Pancreas (tissue), 10 donors: ENCODE data around the gene LRP1B. TPM values are rescaled to one million over a fixed set of nuclear protein-coding genes. Genes with fewer than 3 reads are reported as not detected.

ENCODE experiments used
- ATAC-seq, 4 donors: fragments of 200-7000 bp; cut with Tn5 transposase; one replicate each; pipeline versions ENCODE4 v1.8.0 to v1.9.1; 2020; ENCODE audit warnings: mild to moderate bottlenecking in 4 of 4, moderate library complexity in 4 of 4
- DNase-seq, 6 donors: peaks; one replicate each; pipeline ENCODE4 v3.0.0-alpha.2; 2020
- FAIRE-seq: peaks from 2 replicates; lab custom pipeline; 2012; peaks lifted over from hg19 to GRCh38; lab: Jason Lieb, UNC
- H3K27ac ChIP-seq, 4 donors: fragments of 200-600 bp; sonication (generic); 1 replicate in 3 of 4; 2 replicates in 1 of 4; pipeline versions ENCODE4 v1.5.0 to v1.8.0; 2020
- H3K27me3 ChIP-seq, 4 donors: fragments of 200-600 bp; one replicate each; pipeline ENCODE4 v1.8.0; 2021
- H3K36me3 ChIP-seq, 3 donors: fragments of 200-600 bp; sonication (generic) in 1 of 3; one replicate each; pipeline versions ENCODE4 v1.5.0 to v1.8.0; 2020 to 2021
- H3K4me1 ChIP-seq, 3 donors: fragments of 200-600 bp; one replicate each; pipeline ENCODE4 v1.8.0; 2021
- H3K4me3 ChIP-seq, 4 donors: fragments of 200-600 bp; sonication (generic) in 2 of 4; one replicate each; pipeline versions ENCODE4 v1.5.0 to v1.8.0; 2020 to 2021
- H3K9me3 ChIP-seq, 4 donors: fragments of 200-600 bp; one replicate each; pipeline ENCODE4 v1.8.0; 2021
- CTCF ChIP-seq, 4 donors: fragments of 200-600 bp; sonication (generic) in 3 of 4; IDR thresholded peaks; one replicate each; pipeline versions ENCODE4 v1.5.0 to v1.8.0; 2021; ENCODE audit warnings: antibody characterized with exemption in 4 of 4
- WGBS, 2 donors: extraction: QIAGEN DNeasy Blood & Tissue Kit; methylation state at CpG; one replicate each; pipeline ENCODE4 v1.1.7; 2013; 5-methylcytosine and 5-hydroxymethylcytosine counted together
- intact Hi-C, 3 donors: fragments of 100-400 bp; cut with DNase I; formaldehyde crosslinking; loops; one replicate each; pipeline versions ENCODE4 v1.11.1 to v1.14.2; 2022
- polyA plus RNA-seq, 2 donors: library from polyadenylated mRNA; stranded (reverse); fragments of 200-250 nt; gene quantifications; one replicate each; pipeline ENCODE4 v1.2.3, GENCODE V29; 2013
- total RNA-seq, 6 donors: library from RNA; stranded (reverse); fragmentation: NEBNext Ultra II Directional in 4 of 6; extraction: Animal tissue kit (Norgen Biotek cat#: 25700) in 4 of 6; gene quantifications; one replicate each; pipeline versions ENCODE4 v1.2.1 to v1.2.4, GENCODE V29; 2021 to 2023
- donor health status: healthy with polysubstance abuse.
- donor health status: DM: no; HTN: no; CAD: no; lungs with moderate emphysema.
- donor health status: DM: no; HTN: no; CAD: no.
- donor health status: control.
- donor health status: control.
- donor health status: Bipolar disorder and iron deficiency.
- donor health status: DM: yes; HTN: yes; CAD: no.
- donor health status: DM: no; HTN: no; CAD: no.
- donor health status: DM: no; HTN: no; CAD: no.
- donor health status: DM: yes; HTN: yes; CAD: no.

The LRP1B gene
- total and polyA plus RNA-seq, 8 donors: 0.06 to 0.55 (median 0.25) TPM

- DNase-seq: no peak
- WGBS, 2 donors: 75 to 84% methylated on average over 5 of the region's 5 CpGs
- no peak for ATAC-seq
- intact Hi-C loops: no loop called here
- peaks cover 0 to 3% (median 0%) of the 10 kb centered on the region in 3 donors for H3K4me1 ChIP-seq
- no peak for FAIRE-seq
- no peak overlapping the region for H3K27ac ChIP-seq
- TF ChIP-seq CTCF (IDR thresholded peaks at IDR 0.05): no peak
- H3K27me3 ChIP-seq: no peaks in the 10 kb centered on the region
- no peaks in the 10 kb centered on the region for H3K36me3 ChIP-seq
- no peak overlapping the region for H3K4me3 ChIP-seq
- H3K9me3 ChIP-seq: no peaks in the 10 kb centered on the region
These were observed 1429.1 kb downstream of the LRP1B start for GRCh38 chr2:140701726-140702125.

GRCh38 chr2:140698636-140699035 is 1432.2 kb downstream of the LRP1B start:
- Histone ChIP-seq H3K27ac (no peak overlapping the region), H3K27me3 (no peaks in the 10 kb centered on the region), H3K4me1 (peaks cover 0 to 3% (median 0%) of the 10 kb centered on the region in 3 donors), H3K36me3 (no peaks in the 10 kb centered on the region), H3K4me3 (no peak overlapping the region), H3K9me3 (no peaks in the 10 kb centered on the region)
- ATAC-seq (no peak), DNase-seq (no peak), FAIRE-seq (no peak)
- 27 to 35% methylated on average over 2 of the region's 2 CpGs for whole genome bisulfite sequencing, 2 donors
- intact Hi-C loops: no loop called here
- no peak for TF ChIP-seq CTCF (IDR thresholded peaks at IDR 0.05)

DNA sequence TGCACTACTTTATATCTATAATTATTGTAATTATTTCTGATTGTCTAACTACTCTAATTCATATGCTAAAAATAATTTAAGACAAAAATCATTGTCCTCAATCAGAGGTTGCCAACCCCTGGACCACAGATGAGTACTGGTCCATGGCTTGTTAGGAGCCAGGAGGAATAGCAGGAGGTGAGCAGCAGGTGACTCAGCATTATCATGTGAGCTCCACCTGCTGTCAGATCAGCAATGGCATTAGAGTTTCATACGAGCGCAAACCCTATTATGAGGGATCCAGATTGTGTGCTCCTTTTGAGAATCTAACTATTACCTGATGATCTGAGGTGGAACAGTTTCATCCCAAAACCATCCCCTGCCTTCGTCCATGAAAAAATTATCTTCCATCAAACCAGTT is 1434.4 kb downstream of the LRP1B start:
- no peak for DNase-seq
- intact Hi-C loops: no loop called here
- 61 to 66% methylated on average over 3 of the region's 3 CpGs for WGBS, 2 donors
- ATAC-seq: peak in 1 of 4 donors; percentile 75
- Histone ChIP-seq H3K9me3 (no peaks in the 10 kb centered on the region), H3K27me3 (no peaks in the 10 kb centered on the region), H3K27ac (no peak overlapping the region), H3K4me3 (no peak overlapping the region), H3K36me3 (no peaks in the 10 kb centered on the region), H3K4me1 (peaks cover 0 to 3% (median 0%) of the 10 kb centered on the region in 3 donors)
- FAIRE-seq: no peak
- TF ChIP-seq CTCF (IDR thresholded peaks at IDR 0.05): no peak

- ATAC-seq: no peak
- DNase-seq: no peak
- H3K36me3 ChIP-seq: no peaks in the 10 kb centered on the region
- H3K4me1 ChIP-seq: peaks cover 0 to 3% (median 0%) of the 10 kb centered on the region in 3 donors
- H3K27ac ChIP-seq: no peak overlapping the region
- intact Hi-C loops: no loop called here
- 80 to 81% methylated on average over 1 of the region's 1 CpG for WGBS, 2 donors
- H3K9me3 ChIP-seq: no peaks in the 10 kb centered on the region
- no peak for TF ChIP-seq CTCF (IDR thresholded peaks at IDR 0.05)
- no peaks in the 10 kb centered on the region for H3K27me3 ChIP-seq
- no peak for FAIRE-seq
- H3K4me3 ChIP-seq: no peak overlapping the region
These were observed 1435.7 kb downstream of the LRP1B start for GRCh38 chr2:140695155-140695554.

GRCh38 chr2:140687825-140688224 is 1443.0 kb downstream of the LRP1B start:
- FAIRE-seq: no peak
- Histone ChIP-seq H3K36me3 (no peaks in the 10 kb centered on the region), H3K4me3 (no peak overlapping the region), H3K27me3 (no peaks in the 10 kb centered on the region), H3K27ac (no peak overlapping the region), H3K4me1 (no peaks in the 10 kb centered on the region), H3K9me3 (no peaks in the 10 kb centered on the region)
- intact Hi-C loops: no loop called here
- no peak for DNase-seq
- no peak for ATAC-seq
- no peak for TF ChIP-seq CTCF (IDR thresholded peaks at IDR 0.05)
